HFFc6 (cell line): Measurements from ENCODE around the gene L3MBTL1. TPM values are rescaled to one million over a fixed set of nuclear protein-coding genes. Genes with fewer than 3 reads are reported as not detected.

Experiments
- DNase-seq: peaks from one replicate; pipeline ENCODE4 v3.0.0-alpha.2; 2018
- H3K27ac Mint-ChIP-seq: 2 replicates; pipeline ENCODE4 v1.8.0; 2020; ENCODE audit warnings: mild to moderate bottlenecking, mixed read lengths
- H3K27me3 Mint-ChIP-seq: 2 replicates; pipeline ENCODE4 v1.8.0; 2021; ENCODE audit warnings: mild to moderate bottlenecking, moderate library complexity, mixed read lengths; ENCODE audit not compliant: insufficient read depth
- H3K36me3 Mint-ChIP-seq: 2 replicates; pipeline ENCODE4 v1.8.0; 2021; ENCODE audit warnings: low read depth, mixed read lengths
- H3K4me1 Mint-ChIP-seq: 2 replicates; pipeline ENCODE4 v1.8.0; 2020; ENCODE audit warnings: low read depth, mixed read lengths
- H3K4me3 Mint-ChIP-seq: 2 replicates; pipeline ENCODE4 v1.8.0; 2020; ENCODE audit warnings: mild to moderate bottlenecking, moderate library complexity, mixed read lengths
- H3K9me3 Mint-ChIP-seq: 2 replicates; pipeline ENCODE4 v1.8.0; 2020; ENCODE audit warnings: mild to moderate bottlenecking, mixed read lengths
- CTCF ChIP-seq: fragments of 200-600 bp; sonication (generic); IDR thresholded peaks from 2 replicates; pipeline ENCODE4 v1.5.0; 2021; ENCODE audit warnings: antibody characterized with exemption, mild to moderate bottlenecking
- long read RNA-seq: library from polyadenylated mRNA; unstranded; transcript quantifications from one replicate; pipeline ENCODE4 v2.0.0, GENCODE V29; 2019
- total RNA-seq, 6 experiments: library from RNA; stranded (reverse); fragmentation: NEBNext Ultra II Directional; extraction: Animal tissue kit (Norgen Biotek cat#: 25700); gene quantifications; 2 replicates in 1 of 6; 3 replicates in 5 of 6; pipeline ENCODE4 v1.2.3, GENCODE V29; 2021

Gene L3MBTL1
- 1 to 10 TPM; 1.8 to 2.9 (median 2.3) TPM for total RNA-seq
- long read RNA-seq, partial matches to known transcripts: 0 of 4 reads
- long read RNA-seq, other reads (novel, unspliced or antisense): 3 of 4 reads

DNA sequence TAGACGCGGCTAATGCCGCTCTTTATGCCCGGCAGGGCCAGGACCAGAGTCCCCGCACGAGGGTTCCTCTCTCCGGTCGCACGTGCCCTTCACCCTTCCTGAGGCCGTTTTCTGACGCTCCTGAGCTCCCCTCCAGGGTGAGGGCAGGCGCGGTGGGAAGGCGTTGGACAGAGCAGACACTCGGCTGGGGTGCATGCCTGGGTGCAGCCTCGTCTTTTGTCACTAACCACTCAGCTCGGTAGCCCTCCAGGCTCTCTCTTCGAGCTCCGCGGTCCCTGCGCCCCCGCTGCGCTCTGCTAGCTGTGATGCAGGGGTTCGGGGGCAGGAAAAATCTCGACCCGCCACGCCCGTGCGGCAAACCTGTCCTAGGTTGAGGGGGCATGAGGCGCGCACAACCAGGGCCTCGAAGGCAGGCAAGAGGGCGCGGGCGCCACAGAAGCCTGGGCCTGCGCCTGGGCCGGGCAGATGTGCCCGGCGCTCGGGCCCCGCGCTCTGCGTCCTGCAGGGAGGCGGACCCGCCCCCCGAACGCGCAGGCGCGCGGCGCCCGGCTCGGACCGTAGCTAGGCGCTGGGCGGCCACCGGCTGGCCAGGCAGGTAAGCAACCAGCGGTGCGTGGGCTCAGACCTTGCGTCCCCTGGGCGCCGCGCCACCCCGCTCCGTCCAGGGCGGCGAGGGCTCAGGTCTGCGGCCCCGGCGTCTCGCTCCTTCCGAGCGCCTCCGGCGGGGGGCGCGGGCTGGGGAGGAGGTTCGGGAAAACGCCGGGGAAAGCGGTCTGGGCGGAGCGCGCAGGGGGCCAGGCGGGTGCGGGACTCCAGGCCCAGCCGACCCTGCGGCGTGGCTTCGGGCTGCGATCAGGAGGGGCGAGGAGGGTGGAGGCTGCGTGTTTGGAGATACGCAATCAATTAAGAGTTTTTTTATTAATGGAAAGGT is at the start of gene L3MBTL1:
Gene L3MBTL1, plus strand, starts transcription at position 548 of the 931 bp plus-strand sequence. CDS start 5,807 bp downstream, outside the sequence.
- DNase-seq: no peak
- Mint-ChIP-seq H3K36me3 (no peaks in the 10 kb centered on the region), H3K4me1 (no peaks in the 10 kb centered on the region), H3K27me3 (peaks cover 42% of the 10 kb centered on the region), H3K4me3 (peak within 1 kb of the TSS; percentile 74), H3K27ac (no peak within 1 kb of the TSS), H3K9me3 (no peaks in the 10 kb centered on the region)
- no peak for TF ChIP-seq CTCF

DNA sequence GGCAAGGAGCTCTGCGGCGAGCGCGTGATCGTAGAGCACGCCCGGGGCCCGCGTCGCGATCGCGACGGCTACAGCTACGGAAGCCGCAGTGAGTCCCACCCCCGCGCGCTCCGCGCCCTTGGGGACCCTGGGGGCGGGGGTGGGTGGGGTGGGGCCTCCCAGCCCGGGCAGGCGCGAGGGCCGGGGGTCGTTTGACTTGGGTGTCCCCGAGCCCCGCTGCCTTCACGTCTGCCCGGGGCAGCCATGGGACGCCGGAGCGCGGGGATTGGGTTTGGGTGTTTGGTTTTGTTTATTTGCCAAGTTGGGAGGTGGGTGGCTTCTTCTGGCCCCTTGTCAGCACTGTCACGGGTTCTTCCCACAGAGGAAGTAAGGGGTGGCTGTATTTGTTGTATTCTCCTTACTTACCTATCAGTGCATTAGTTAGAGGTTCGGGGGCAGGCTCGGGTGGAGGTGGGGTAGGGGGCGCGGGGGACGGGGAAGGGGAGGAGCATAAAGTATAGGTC is 49.0 kb upstream of the L3MBTL1 start:
- peaks cover 41% of the 10 kb centered on the region for H3K36me3 Mint-ChIP-seq
- H3K4me1 Mint-ChIP-seq: peaks cover 46% of the 10 kb centered on the region
- H3K27me3 Mint-ChIP-seq: peaks cover 10% of the 10 kb centered on the region
- DNase-seq: no peak
- H3K4me3 Mint-ChIP-seq: peak overlapping the region; percentile 97
- H3K9me3 Mint-ChIP-seq: no peaks in the 10 kb centered on the region
- H3K27ac Mint-ChIP-seq: peak overlapping the region; percentile 99
- TF ChIP-seq CTCF: no peak

GRCh38 chr20:43459022-43459942 is 48.2 kb upstream of the L3MBTL1 start:
- no peak for TF ChIP-seq CTCF
- peaks cover 49% of the 10 kb centered on the region for H3K36me3 Mint-ChIP-seq
- no peak for DNase-seq
- H3K4me1 Mint-ChIP-seq: peaks cover 54% of the 10 kb centered on the region
- H3K9me3 Mint-ChIP-seq: no peaks in the 10 kb centered on the region
- H3K4me3 Mint-ChIP-seq: peak overlapping the region; percentile 97
- H3K27ac Mint-ChIP-seq: peak overlapping the region; percentile 63
- peaks cover 4% of the 10 kb centered on the region for H3K27me3 Mint-ChIP-seq

DNA sequence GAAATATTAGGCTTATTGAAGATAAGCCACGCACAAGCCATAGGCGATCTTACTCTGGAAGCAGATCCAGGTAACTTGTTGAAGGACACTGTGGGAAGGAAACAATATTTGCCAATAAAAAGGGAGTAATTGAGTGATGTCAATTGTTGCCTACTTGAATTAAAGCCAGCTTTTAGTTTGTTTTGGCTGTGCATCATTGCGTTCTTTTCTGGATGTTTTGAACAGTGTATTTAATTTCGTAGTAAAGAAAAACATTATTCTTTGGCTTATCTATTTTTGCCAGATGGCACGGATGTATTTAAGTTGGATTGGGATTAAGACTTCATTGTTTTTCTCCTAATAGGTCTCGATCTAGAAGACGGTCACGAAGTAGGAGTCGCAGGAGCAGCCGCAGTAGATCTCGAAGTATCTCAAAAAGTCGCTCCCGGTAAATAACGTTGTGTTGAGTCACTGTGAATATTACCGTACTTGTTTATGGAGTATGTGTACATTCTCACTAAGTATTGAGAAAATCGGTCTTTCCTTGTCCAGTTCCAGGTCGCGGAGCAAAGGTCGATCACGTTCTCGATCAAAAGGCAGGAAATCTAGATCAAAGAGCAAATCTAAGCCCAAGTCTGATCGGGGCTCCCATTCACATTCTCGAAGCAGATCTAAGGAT is 47.2 kb upstream of the L3MBTL1 start:
- DNase-seq: no peak
- Mint-ChIP-seq H3K4me3 (peak overlapping the region; percentile 97; the same call in 1 of the 2 replicates), H3K27me3 (peaks cover 2% of the 10 kb centered on the region; the same call in 1 of the 2 replicates), H3K4me1 (peaks cover 63% of the 10 kb centered on the region), H3K9me3 (no peaks in the 10 kb centered on the region), H3K27ac (peak overlapping the region; percentile 38; the same call in 1 of the 2 replicates), H3K36me3 (peaks cover 58% of the 10 kb centered on the region)
- TF ChIP-seq CTCF: no peak
